Measurements from ENCODE around the gene L3MBTL3.

DNA sequence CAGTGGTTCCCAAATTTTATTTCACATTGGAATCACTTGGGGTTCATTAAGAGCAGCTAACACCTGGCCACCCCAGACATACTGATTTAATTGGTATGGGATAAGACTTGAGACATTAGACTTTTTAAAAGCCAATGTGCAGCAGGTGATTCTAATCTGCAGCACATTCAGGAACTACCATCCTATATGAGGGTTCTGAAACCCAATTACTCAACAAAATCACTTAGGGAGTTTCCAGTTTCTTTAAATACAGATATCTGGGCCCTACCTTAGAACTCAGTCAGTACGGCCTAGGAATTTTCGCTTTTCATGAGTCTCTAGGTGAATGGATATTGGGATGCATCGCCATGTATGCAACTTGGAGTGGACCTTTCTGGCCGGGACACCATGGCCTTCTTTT, 24.0 kb upstream of the L3MBTL3 start:
- TF ChIP-seq, protein P1, sequence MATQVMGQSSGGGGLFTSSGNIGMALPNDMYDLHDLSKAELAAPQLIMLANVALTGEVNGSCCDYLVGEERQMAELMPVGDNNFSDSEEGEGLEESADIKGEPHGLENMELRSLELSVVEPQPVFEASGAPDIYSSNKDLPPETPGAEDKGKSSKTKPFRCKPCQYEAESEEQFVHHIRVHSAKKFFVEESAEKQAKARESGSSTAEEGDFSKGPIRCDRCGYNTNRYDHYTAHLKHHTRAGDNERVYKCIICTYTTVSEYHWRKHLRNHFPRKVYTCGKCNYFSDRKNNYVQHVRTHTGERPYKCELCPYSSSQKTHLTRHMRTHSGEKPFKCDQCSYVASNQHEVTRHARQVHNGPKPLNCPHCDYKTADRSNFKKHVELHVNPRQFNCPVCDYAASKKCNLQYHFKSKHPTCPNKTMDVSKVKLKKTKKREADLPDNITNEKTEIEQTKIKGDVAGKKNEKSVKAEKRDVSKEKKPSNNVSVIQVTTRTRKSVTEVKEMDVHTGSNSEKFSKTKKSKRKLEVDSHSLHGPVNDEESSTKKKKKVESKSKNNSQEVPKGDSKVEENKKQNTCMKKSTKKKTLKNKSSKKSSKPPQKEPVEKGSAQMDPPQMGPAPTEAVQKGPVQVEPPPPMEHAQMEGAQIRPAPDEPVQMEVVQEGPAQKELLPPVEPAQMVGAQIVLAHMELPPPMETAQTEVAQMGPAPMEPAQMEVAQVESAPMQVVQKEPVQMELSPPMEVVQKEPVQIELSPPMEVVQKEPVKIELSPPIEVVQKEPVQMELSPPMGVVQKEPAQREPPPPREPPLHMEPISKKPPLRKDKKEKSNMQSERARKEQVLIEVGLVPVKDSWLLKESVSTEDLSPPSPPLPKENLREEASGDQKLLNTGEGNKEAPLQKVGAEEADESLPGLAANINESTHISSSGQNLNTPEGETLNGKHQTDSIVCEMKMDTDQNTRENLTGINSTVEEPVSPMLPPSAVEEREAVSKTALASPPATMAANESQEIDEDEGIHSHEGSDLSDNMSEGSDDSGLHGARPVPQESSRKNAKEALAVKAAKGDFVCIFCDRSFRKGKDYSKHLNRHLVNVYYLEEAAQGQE (IDR thresholded peaks at IDR 0.05; ENCODE audit: insufficient read depth in 1 of 2, low read depth in 2 of 2, low read length in 2 of 2): no peak
- TF ChIP-seq FOXP2 (optimal IDR thresholded peaks at IDR 0.05; ENCODE audit: borderline replicate concordance, extremely low read depth, extremely low read length, insufficient read depth): no peak
- no peak for TF ChIP-seq SIN3A (IDR thresholded peaks at IDR 0.05; ENCODE audit: borderline replicate concordance, insufficient read depth, low read length)
